Ecto neural progenitor cell (in vitro differentiated cells): ENCODE data around the gene THBS1.

Experiments
- DNase-seq: peaks from one replicate; pipeline ENCODE4 v3.0.0-alpha.2; 2018; ENCODE audit warnings: low spot score

The THBS1 gene

GRCh38 chr15:39580485-39581241 lies at the start of gene THBS1:
THBS1 (plus strand) TSS chr15:39581079; CDS start chr15:39581858, 779 bp downstream.
- peak; percentile 91 for DNase-seq

- DNase-seq, result no peak
These were observed 45.9 kb upstream of the THBS1 start for GRCh38 chr15:39534996-39535395.

GRCh38 chr15:39535466-39535865 lies 45.4 kb upstream of the THBS1 start:
- DNase-seq, result no peak

GRCh38 chr15:39538936-39539335 lies 41.9 kb upstream of the THBS1 start:
- no peak for DNase-seq

GRCh38 chr15:39539466-39539865 lies 41.4 kb upstream of the THBS1 start:
- no peak for DNase-seq

GRCh38 chr15:39539973-39540558 lies 40.8 kb upstream of the THBS1 start:
- no peak for DNase-seq

GRCh38 chr15:39542385-39543065 lies 38.4 kb upstream of the THBS1 start:
- DNase-seq, result no peak

- DNase-seq, result no peak
These were observed 37.2 kb upstream of the THBS1 start for GRCh38 chr15:39543651-39544050.

- no peak for DNase-seq
These were observed 34.0 kb upstream of the THBS1 start for GRCh38 chr15:39546842-39547241.

GRCh38 chr15:39548561-39548960 lies 32.3 kb upstream of the THBS1 start:
- no peak for DNase-seq

- DNase-seq, result no peak
These were observed 31.0 kb upstream of the THBS1 start for GRCh38 chr15:39549912-39550311.

GRCh38 chr15:39551476-39551875 lies 29.4 kb upstream of the THBS1 start:
- DNase-seq, result no peak

- DNase-seq, result no peak
These were observed 28.3 kb upstream of the THBS1 start for GRCh38 chr15:39552556-39552955.

- DNase-seq, result no peak
These were observed 26.8 kb upstream of the THBS1 start for GRCh38 chr15:39553947-39554693.

- no peak for DNase-seq
These were observed 26.0 kb upstream of the THBS1 start for GRCh38 chr15:39554746-39555387.

GRCh38 chr15:39555885-39556284 lies 25.0 kb upstream of the THBS1 start:
- DNase-seq, result no peak

GRCh38 chr15:39556461-39556860 lies 24.4 kb upstream of the THBS1 start:
- DNase-seq, result no peak

- DNase-seq, result no peak
These were observed 22.5 kb upstream of the THBS1 start for GRCh38 chr15:39558421-39558820.

- no peak for DNase-seq
These were observed 15.8 kb upstream of the THBS1 start for GRCh38 chr15:39564972-39565665.

- no peak for DNase-seq
These were observed 15.0 kb upstream of the THBS1 start for GRCh38 chr15:39565851-39566250.

- DNase-seq, result no peak
These were observed 7.6 kb upstream of the THBS1 start for GRCh38 chr15:39573287-39573686.
